T-helper 17 cell (primary cell): ENCODE measurements around the gene SCN1A. TPM values are rescaled to one million over a fixed set of nuclear protein-coding genes. Genes with fewer than 3 reads are reported as not detected.
"Not testable (repeated sequence)": the region's sequence is repeated elsewhere in the genome, so short reads cannot be mapped to it uniquely, and the experiment has no call there.

ENCODE experiments used
- ATAC-seq: fragments of 150-1000 bp; cut with Tn5 transposase; 2 replicates; pipeline ENCODE4 v1.10.0; 2021; ENCODE audit warnings: mild to moderate bottlenecking, moderate library complexity
- DNase-seq, 3 donors: peaks; one replicate each; pipeline versions ENCODE4 v3.0.0 to v3.0.0-alpha.2; 2020 to 2021
- H3K9me3 ChIP-seq: one replicate; pipeline ENCODE4 v1.7.0; 2013; ENCODE audit warnings: low read length, mild to moderate bottlenecking; ENCODE audit not compliant: control insufficient read depth, poor library complexity, severe bottlenecking
- H3K27ac Mint-ChIP-seq: one replicate; pipeline ENCODE4 v1.8.0; 2022; ENCODE audit warnings: mild to moderate bottlenecking, moderate library complexity, mixed read lengths
- H3K27me3 Mint-ChIP-seq: one replicate; pipeline ENCODE4 v1.8.0; 2022; ENCODE audit warnings: mixed read lengths
- H3K36me3 Mint-ChIP-seq: one replicate; pipeline ENCODE4 v1.8.0; 2022; ENCODE audit warnings: low read depth, mixed read lengths
- H3K4me1 Mint-ChIP-seq: one replicate; pipeline ENCODE4 v1.8.0; 2022; ENCODE audit warnings: mild to moderate bottlenecking, mixed read lengths
- H3K4me3 Mint-ChIP-seq: one replicate; pipeline ENCODE4 v1.8.0; 2022; ENCODE audit warnings: mild to moderate bottlenecking, moderate library complexity, mixed read lengths
- total RNA-seq, 4 donors: library from RNA in 2 of 4; stranded (reverse) in 2 of 4; gene quantifications; one replicate each; pipeline ENCODE4 v1.2.3 and lab custom pipeline; 2022 to 2026

Gene SCN1A
- total RNA-seq, 2 donors from 2014 or later = not detected

GRCh38 chr2:166148500-166149400 is 20.9 kb upstream of the SCN1A start:
- Mint-ChIP-seq H3K4me3 (no peak overlapping the region), H3K4me1 (no peaks in the 10 kb centered on the region), H3K36me3 (no peaks in the 10 kb centered on the region), H3K27ac (no peak overlapping the region), H3K27me3 (peaks cover 9% of the 10 kb centered on the region)
- ATAC-seq = no peak
- DNase-seq = no peak
- H3K9me3 ChIP-seq = no peaks in the 10 kb centered on the region

- ATAC-seq = no peak
- Mint-ChIP-seq H3K27ac (no peak overlapping the region), H3K4me1 (no peaks in the 10 kb centered on the region), H3K27me3 (peaks cover under 1% of the 10 kb centered on the region), H3K4me3 (no peak overlapping the region), H3K36me3 (no peaks in the 10 kb centered on the region)
- no peaks in the 10 kb centered on the region for H3K9me3 ChIP-seq
- no peak for DNase-seq
Measured at GRCh38 chr2:166147883-166148282, 20.1 kb upstream of the SCN1A start.

GRCh38 chr2:166144071-166144470 is 16.3 kb upstream of the SCN1A start:
- Mint-ChIP-seq H3K4me3 (no peak overlapping the region), H3K27me3 (peaks cover 5% of the 10 kb centered on the region), H3K4me1 (no peaks in the 10 kb centered on the region), H3K27ac (no peak overlapping the region), H3K36me3 (no peaks in the 10 kb centered on the region)
- H3K9me3 ChIP-seq = no peaks in the 10 kb centered on the region
- ATAC-seq (no peak), DNase-seq (no peak)

GRCh38 chr2:166140932-166141331 is 13.1 kb upstream of the SCN1A start:
- DNase-seq (no peak), ATAC-seq (no peak)
- Mint-ChIP-seq H3K36me3 (no peaks in the 10 kb centered on the region), H3K4me1 (no peaks in the 10 kb centered on the region), H3K27me3 (peaks cover 10% of the 10 kb centered on the region), H3K4me3 (no peak overlapping the region), H3K27ac (no peak overlapping the region)
- no peaks in the 10 kb centered on the region for H3K9me3 ChIP-seq

- no peak overlapping the region for H3K27ac Mint-ChIP-seq
- H3K36me3 Mint-ChIP-seq = no peaks in the 10 kb centered on the region
- H3K4me3 Mint-ChIP-seq = no peak overlapping the region
- no peak for DNase-seq
- peaks cover 13% of the 10 kb centered on the region for H3K27me3 Mint-ChIP-seq
- no peak for ATAC-seq
- no peaks in the 10 kb centered on the region for H3K4me1 Mint-ChIP-seq
- no peaks in the 10 kb centered on the region for H3K9me3 ChIP-seq
Measured at GRCh38 chr2:166140475-166140874, 12.7 kb upstream of the SCN1A start.

GRCh38 chr2:166139479-166139878 is 11.7 kb upstream of the SCN1A start:
- not testable (repeated sequence) for ATAC-seq, H3K9me3 ChIP-seq, H3K4me1 Mint-ChIP-seq, DNase-seq, H3K36me3 Mint-ChIP-seq, H3K27ac Mint-ChIP-seq, H3K4me3 Mint-ChIP-seq
- H3K27me3 Mint-ChIP-seq = peaks cover 15% of the 10 kb centered on the region

GRCh38 chr2:166138667-166139066 is 10.8 kb upstream of the SCN1A start:
- Mint-ChIP-seq H3K36me3 (no peaks in the 10 kb centered on the region), H3K4me1 (no peaks in the 10 kb centered on the region), H3K27me3 (peaks cover 22% of the 10 kb centered on the region), H3K4me3 (no peak overlapping the region), H3K27ac (no peak overlapping the region)
- ATAC-seq (no peak), DNase-seq (no peak)
- no peaks in the 10 kb centered on the region for H3K9me3 ChIP-seq

- Mint-ChIP-seq H3K36me3 (no peaks in the 10 kb centered on the region), H3K4me3 (no peak overlapping the region), H3K27ac (no peak overlapping the region), H3K27me3 (peaks cover 25% of the 10 kb centered on the region), H3K4me1 (no peaks in the 10 kb centered on the region)
- DNase-seq = no peak
- H3K9me3 ChIP-seq = no peaks in the 10 kb centered on the region
- ATAC-seq = no peak
Measured at GRCh38 chr2:166138144-166138543, 10.3 kb upstream of the SCN1A start.

GRCh38 chr2:166137331-166137730 is 9.5 kb upstream of the SCN1A start:
- Mint-ChIP-seq H3K4me1 (no peaks in the 10 kb centered on the region), H3K4me3 (no peak overlapping the region), H3K36me3 (no peaks in the 10 kb centered on the region), H3K27me3 (peaks cover 19% of the 10 kb centered on the region), H3K27ac (no peak overlapping the region)
- no peaks in the 10 kb centered on the region for H3K9me3 ChIP-seq
- no peak for ATAC-seq
- DNase-seq = no peak

- peaks cover 28% of the 10 kb centered on the region for H3K27me3 Mint-ChIP-seq
- ATAC-seq = no peak
- no peak for DNase-seq
Measured at GRCh38 chr2:166135849-166136258, 8.0 kb upstream of the SCN1A start.

GRCh38 chr2:166135152-166135848 is 7.5 kb upstream of the SCN1A start:
- H3K9me3 ChIP-seq = no peaks in the 10 kb centered on the region
- ATAC-seq (no peak), DNase-seq (no peak)
- H3K27me3 Mint-ChIP-seq = peaks cover 29% of the 10 kb centered on the region
- H3K4me3 Mint-ChIP-seq = no peak overlapping the region
- no peaks in the 10 kb centered on the region for H3K4me1 Mint-ChIP-seq
- H3K36me3 Mint-ChIP-seq = no peaks in the 10 kb centered on the region
- no peak overlapping the region for H3K27ac Mint-ChIP-seq

More at GRCh38 chr2:166135849-166136258, 8.0 kb upstream of the SCN1A start:
- Mint-ChIP-seq H3K4me1 (no peaks in the 10 kb centered on the region), H3K4me3 (no peak overlapping the region), H3K36me3 (no peaks in the 10 kb centered on the region), H3K27ac (no peak overlapping the region)
- H3K9me3 ChIP-seq = no peaks in the 10 kb centered on the region

- peaks cover 36% of the 10 kb centered on the region for H3K27me3 Mint-ChIP-seq
- DNase-seq (no peak), ATAC-seq (no peak)
- H3K9me3 ChIP-seq = no peaks in the 10 kb centered on the region
- no peaks in the 10 kb centered on the region for H3K36me3 Mint-ChIP-seq
- no peak overlapping the region for H3K27ac Mint-ChIP-seq
- H3K4me1 Mint-ChIP-seq = no peaks in the 10 kb centered on the region
- H3K4me3 Mint-ChIP-seq = no peak overlapping the region
Measured at GRCh38 chr2:166134252-166135151, 6.7 kb upstream of the SCN1A start.

GRCh38 chr2:166133653-166134052 is 5.8 kb upstream of the SCN1A start:
- Mint-ChIP-seq H3K36me3 (no peaks in the 10 kb centered on the region), H3K27ac (no peak overlapping the region), H3K4me3 (no peak overlapping the region), H3K4me1 (no peaks in the 10 kb centered on the region), H3K27me3 (peaks cover 36% of the 10 kb centered on the region)
- ATAC-seq = no peak
- no peak for DNase-seq
- no peaks in the 10 kb centered on the region for H3K9me3 ChIP-seq
